Panc1 (cell line): Measurements from ENCODE around the gene RFX8.

Source experiments
- POLR2AphosphoS5 ChIP-seq: IDR thresholded peaks from 2 replicates; pipeline ENCODE4 v1.6.1; 2012; ENCODE audit warnings: mild to moderate bottlenecking, low read depth, low read length, moderate library complexity
- REST ChIP-seq, 2 experiments: IDR thresholded peaks; 2 replicates each; pipeline ENCODE4 v1.6.1; 2011 to 2012; ENCODE audit warnings: low read depth in 2 of 2, control low read depth in 1 of 2, low read length in 1 of 2, mild to moderate bottlenecking in 1 of 2, moderate library complexity in 1 of 2; ENCODE audit not compliant: insufficient read depth in 1 of 2
- SIN3A ChIP-seq: IDR thresholded peaks from 2 replicates; pipeline ENCODE4 v1.6.1; 2012; ENCODE audit warnings: low read depth, mild to moderate bottlenecking, low read length, moderate library complexity, borderline replicate concordance; ENCODE audit not compliant: insufficient read depth
- TCF7L2 ChIP-seq: IDR thresholded peaks from 2 replicates; pipeline ENCODE4 v1.6.1; 2011; ENCODE audit warnings: mild to moderate bottlenecking, low read depth, low read length, inconsistent platforms
- TF ChIP-seq, protein P1 (sequence below): fragments of 450-650 bp; IDR thresholded peaks from 2 replicates; pipeline ENCODE4 v1.5.1; 2017; ENCODE audit warnings: mild to moderate bottlenecking

DNA sequence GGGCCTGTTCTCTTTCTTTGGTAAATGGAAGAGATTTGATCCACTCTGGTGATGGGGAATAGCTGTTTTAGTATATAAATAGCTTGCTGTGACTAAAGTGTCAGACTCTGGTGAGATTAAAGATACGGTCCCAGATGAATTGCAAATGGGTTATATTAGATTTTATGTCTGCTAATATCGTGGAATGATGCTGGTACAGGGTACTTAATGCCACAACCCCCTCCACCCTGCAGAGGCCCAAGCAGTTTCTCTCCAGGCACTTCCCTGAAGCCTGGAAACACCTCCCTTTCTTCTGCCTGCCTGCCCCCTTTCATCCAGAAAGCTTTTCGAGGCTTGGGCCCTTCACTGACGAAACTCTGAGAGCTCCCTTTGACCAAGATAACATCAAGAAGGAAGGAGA, 21.4 kb upstream of the RFX8 start:
- no peak for TF ChIP-seq POLR2AphosphoS5
- TF ChIP-seq, protein P1, sequence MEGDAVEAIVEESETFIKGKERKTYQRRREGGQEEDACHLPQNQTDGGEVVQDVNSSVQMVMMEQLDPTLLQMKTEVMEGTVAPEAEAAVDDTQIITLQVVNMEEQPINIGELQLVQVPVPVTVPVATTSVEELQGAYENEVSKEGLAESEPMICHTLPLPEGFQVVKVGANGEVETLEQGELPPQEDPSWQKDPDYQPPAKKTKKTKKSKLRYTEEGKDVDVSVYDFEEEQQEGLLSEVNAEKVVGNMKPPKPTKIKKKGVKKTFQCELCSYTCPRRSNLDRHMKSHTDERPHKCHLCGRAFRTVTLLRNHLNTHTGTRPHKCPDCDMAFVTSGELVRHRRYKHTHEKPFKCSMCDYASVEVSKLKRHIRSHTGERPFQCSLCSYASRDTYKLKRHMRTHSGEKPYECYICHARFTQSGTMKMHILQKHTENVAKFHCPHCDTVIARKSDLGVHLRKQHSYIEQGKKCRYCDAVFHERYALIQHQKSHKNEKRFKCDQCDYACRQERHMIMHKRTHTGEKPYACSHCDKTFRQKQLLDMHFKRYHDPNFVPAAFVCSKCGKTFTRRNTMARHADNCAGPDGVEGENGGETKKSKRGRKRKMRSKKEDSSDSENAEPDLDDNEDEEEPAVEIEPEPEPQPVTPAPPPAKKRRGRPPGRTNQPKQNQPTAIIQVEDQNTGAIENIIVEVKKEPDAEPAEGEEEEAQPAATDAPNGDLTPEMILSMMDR = no peak
- TF ChIP-seq SIN3A = no peak
- TF ChIP-seq REST (IDR thresholded peaks at IDR 0.05; ENCODE audit: insufficient read depth in 1 of 2, low read depth in 2 of 2, low read length in 1 of 2) = no peak
- no peak for TF ChIP-seq TCF7L2
